Esophagus muscularis mucosa (tissue), 4 donors: Measurements from ENCODE around the gene KLHDC4. TPM values are rescaled to one million over a fixed set of nuclear protein-coding genes. Genes with fewer than 3 reads are reported as not detected.

ENCODE experiments used
- DNase-seq: peaks from one replicate; pipeline ENCODE4 v3.0.0-alpha.2; 2017; ENCODE audit errors: extremely low spot score
- H3K27ac ChIP-seq, 4 donors: fragments of 200-600 bp; sonication (generic); replicated peaks in 1 of 4; 1 replicate in 3 of 4; 2 replicates in 1 of 4; pipeline ENCODE4 v1.5.1; 2016 to 2019; ENCODE audit warnings: mild to moderate bottlenecking in 1 of 4
- H3K27me3 ChIP-seq, 4 donors: fragments of 200-600 bp; sonication (generic); one replicate each; pipeline versions ENCODE4 v1.5.1 to v1.6.0; 2016 to 2019
- H3K36me3 ChIP-seq, 4 donors: fragments of 200-600 bp; sonication (generic); one replicate each; pipeline ENCODE4 v1.5.1; 2016 to 2019
- H3K4me1 ChIP-seq, 4 donors: fragments of 200-600 bp; sonication (generic); one replicate each; pipeline ENCODE4 v1.5.1; 2016 to 2019
- H3K4me3 ChIP-seq, 4 donors: fragments of 200-600 bp; sonication (generic); 1 replicate in 2 of 4; 2 replicates in 2 of 4; pipeline ENCODE4 v1.5.1; 2016 to 2019; ENCODE audit warnings: mild to moderate bottlenecking in 4 of 4, moderate library complexity in 1 of 4
- H3K9me3 ChIP-seq, 4 donors: fragments of 200-600 bp; sonication (generic); 1 replicate in 3 of 4; 2 replicates in 1 of 4; pipeline ENCODE4 v1.5.1; 2016 to 2019
- EP300 ChIP-seq: sonication (generic); formaldehyde crosslinking; IDR thresholded peaks from one replicate; pipeline ENCODE4 v1.6.1; 2017; ENCODE audit warnings: antibody characterized with exemption
- POLR2A ChIP-seq: fragments of 450-650 bp; IDR thresholded peaks from one replicate; pipeline ENCODE4 v1.6.1; 2017; ENCODE audit warnings: antibody characterized with exemption, moderate library complexity, mild to moderate bottlenecking, low read depth
- POLR2AphosphoS5 ChIP-seq, 2 donors: sonication (generic); formaldehyde crosslinking; IDR thresholded peaks; one replicate each; pipeline ENCODE4 v1.6.1; 2017; ENCODE audit warnings: antibody characterized with exemption in 2 of 2
- WGBS: methylation state at CpG from one replicate; pipeline ENCODE4 v1.1.5; 2018; 5-methylcytosine and 5-hydroxymethylcytosine counted together
- intact Hi-C: fragments of 100-400 bp; cut with DNase I; formaldehyde crosslinking; loops from one replicate; pipeline ENCODE4 v1.15.1; 2023
- total RNA-seq, 4 donors: library from RNA; depleted of rRNA; stranded (reverse); fragments of >200 nt; gene quantifications; one replicate each; pipeline versions ENCODE4 v1.1.0 to v1.2.1, GENCODE V29; 2016
- TF ChIP-seq, protein P1 (sequence below), 3 experiments: fragments of 200-600 bp in 2 of 3; fragments of 450-650 bp in 1 of 3; sonication (generic) in 2 of 3; IDR thresholded peaks; one replicate each; pipeline ENCODE4 v1.5.1; 2017 to 2019; ENCODE audit warnings: antibody characterized with exemption in 3 of 3, mild to moderate bottlenecking in 2 of 3, moderate library complexity in 1 of 3

Gene KLHDC4
- total RNA-seq, 4 donors from 2014 or later = 22.2 to 41.5 (median 31.4) TPM

GRCh38 chr16:87712184-87712762 lies 53.5 kb downstream of the KLHDC4 start:
- H3K27me3 ChIP-seq = no peaks in the 10 kb centered on the region
- peaks cover 55 to 92% (median 76%) of the 10 kb centered on the region in 4 donors for H3K36me3 ChIP-seq
- TF ChIP-seq EP300 (no peak), POLR2A (no peak), POLR2AphosphoS5 (IDR thresholded peaks at IDR 0.05) (no peak)
- TF ChIP-seq, protein P1, sequence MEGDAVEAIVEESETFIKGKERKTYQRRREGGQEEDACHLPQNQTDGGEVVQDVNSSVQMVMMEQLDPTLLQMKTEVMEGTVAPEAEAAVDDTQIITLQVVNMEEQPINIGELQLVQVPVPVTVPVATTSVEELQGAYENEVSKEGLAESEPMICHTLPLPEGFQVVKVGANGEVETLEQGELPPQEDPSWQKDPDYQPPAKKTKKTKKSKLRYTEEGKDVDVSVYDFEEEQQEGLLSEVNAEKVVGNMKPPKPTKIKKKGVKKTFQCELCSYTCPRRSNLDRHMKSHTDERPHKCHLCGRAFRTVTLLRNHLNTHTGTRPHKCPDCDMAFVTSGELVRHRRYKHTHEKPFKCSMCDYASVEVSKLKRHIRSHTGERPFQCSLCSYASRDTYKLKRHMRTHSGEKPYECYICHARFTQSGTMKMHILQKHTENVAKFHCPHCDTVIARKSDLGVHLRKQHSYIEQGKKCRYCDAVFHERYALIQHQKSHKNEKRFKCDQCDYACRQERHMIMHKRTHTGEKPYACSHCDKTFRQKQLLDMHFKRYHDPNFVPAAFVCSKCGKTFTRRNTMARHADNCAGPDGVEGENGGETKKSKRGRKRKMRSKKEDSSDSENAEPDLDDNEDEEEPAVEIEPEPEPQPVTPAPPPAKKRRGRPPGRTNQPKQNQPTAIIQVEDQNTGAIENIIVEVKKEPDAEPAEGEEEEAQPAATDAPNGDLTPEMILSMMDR (IDR thresholded peaks at IDR 0.05) = no peak
- DNase-seq = no peak
- H3K27ac ChIP-seq = no peak overlapping the region
- no peaks in the 10 kb centered on the region for H3K9me3 ChIP-seq
- no peaks in the 10 kb centered on the region for H3K4me1 ChIP-seq
- 90% methylated on average over 14 of the region's 14 CpGs for WGBS
- H3K4me3 ChIP-seq = no peak overlapping the region
- intact Hi-C loops = no loop called here

DNA sequence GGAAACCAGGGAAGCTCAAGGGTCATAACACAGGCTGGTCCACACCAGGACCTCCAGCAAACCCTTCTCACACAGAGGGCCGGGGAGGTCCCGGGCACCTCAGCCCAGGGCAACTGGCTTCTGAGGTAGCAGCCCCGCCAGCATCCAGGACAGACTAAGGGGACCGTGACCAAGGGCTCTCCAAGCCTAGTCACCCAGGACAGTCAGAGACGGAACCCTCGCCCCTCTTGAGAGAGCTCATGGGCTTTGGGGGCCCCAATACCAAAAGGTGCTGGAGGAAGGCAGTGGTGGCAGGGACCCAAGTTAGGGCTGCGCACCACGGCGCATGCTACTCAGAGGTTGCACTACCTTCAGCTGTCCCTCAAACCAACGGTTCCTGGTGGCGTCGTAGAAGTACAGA lies 54.9 kb downstream of the KLHDC4 start:
- H3K4me1 ChIP-seq = peaks cover 0 to 8% (median 3%) of the 10 kb centered on the region in 4 donors
- WGBS = 95% methylated on average over 12 of the region's 12 CpGs
- TF ChIP-seq POLR2AphosphoS5 (IDR thresholded peaks at IDR 0.05) = no peak
- no peak for TF ChIP-seq EP300
- TF ChIP-seq POLR2A = no peak
- TF ChIP-seq, protein P1 (IDR thresholded peaks at IDR 0.05) = no peak
- no peaks in the 10 kb centered on the region for H3K27me3 ChIP-seq
- peaks cover 55 to 97% (median 83%) of the 10 kb centered on the region in 4 donors for H3K36me3 ChIP-seq
- no peak overlapping the region for H3K27ac ChIP-seq
- H3K9me3 ChIP-seq = no peaks in the 10 kb centered on the region
- no peak for DNase-seq
- intact Hi-C loops = no loop called here
- H3K4me3 ChIP-seq = no peak overlapping the region

GRCh38 chr16:87709677-87710076 lies 56.1 kb downstream of the KLHDC4 start:
- Histone ChIP-seq H3K4me3 (no peak overlapping the region), H3K27me3 (no peaks in the 10 kb centered on the region), H3K36me3 (peaks cover 48 to 94% (median 73%) of the 10 kb centered on the region in 4 donors), H3K27ac (no peak overlapping the region), H3K4me1 (peaks cover 0 to 12% (median 3%) of the 10 kb centered on the region in 4 donors), H3K9me3 (no peaks in the 10 kb centered on the region)
- no peak for TF ChIP-seq POLR2AphosphoS5 (IDR thresholded peaks at IDR 0.05)
- DNase-seq = no peak
- intact Hi-C loops = no loop called here
- 93% methylated on average over 7 of the region's 12 CpGs for WGBS

DNA sequence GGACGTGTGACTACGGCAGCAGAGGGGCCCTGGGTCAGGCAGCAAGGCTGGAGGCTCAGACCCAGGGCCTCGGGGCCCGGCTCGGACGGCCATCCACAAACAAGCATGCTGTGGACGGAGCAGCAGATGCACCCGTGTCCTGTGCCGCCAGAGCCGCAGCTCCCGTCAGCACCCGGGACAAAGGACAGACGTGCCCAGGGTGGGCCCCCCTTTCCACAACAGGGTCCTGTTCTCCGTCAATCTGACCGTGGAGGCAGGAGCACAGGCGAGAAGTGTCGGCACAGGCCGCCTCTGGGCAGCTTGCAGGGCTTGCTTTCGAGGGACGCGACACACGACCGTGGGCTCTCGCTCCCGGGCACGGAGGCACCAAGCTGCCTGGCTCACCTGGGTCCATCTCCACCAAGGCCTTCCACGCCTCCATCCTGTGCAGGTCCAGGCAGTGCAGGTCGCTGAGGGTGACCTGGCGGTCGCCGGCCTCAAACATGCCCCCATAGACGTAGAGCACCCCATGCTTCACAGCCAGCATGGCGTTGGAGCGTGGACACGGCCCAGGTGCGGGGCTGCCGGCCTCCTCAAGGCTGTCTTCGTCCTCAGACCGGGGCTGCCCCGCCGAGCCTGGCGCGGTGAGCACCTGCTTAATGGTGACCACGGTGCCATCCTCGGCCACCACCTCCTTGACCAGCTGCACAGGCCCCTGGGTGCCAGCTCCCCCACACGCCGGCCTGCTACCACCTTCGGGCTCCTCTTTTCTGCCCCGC lies 56.7 kb downstream of the KLHDC4 start:
- Histone ChIP-seq H3K9me3 (no peaks in the 10 kb centered on the region), H3K27ac (no peak overlapping the region), H3K4me1 (peaks cover 0 to 12% (median 3%) of the 10 kb centered on the region in 4 donors), H3K27me3 (no peaks in the 10 kb centered on the region), H3K36me3 (peaks cover 46 to 91% (median 68%) of the 10 kb centered on the region in 4 donors), H3K4me3 (no peak overlapping the region)
- TF ChIP-seq, protein P1 (IDR thresholded peaks at IDR 0.05) = no peak
- intact Hi-C loops = no loop called here
- WGBS = 92% methylated on average over 31 of the region's 49 CpGs
- no peak for DNase-seq

- DNase-seq = no peak
- peaks cover 36 to 91% (median 69%) of the 10 kb centered on the region in 4 donors for H3K36me3 ChIP-seq
- 86% methylated on average over 45 of the region's 45 CpGs for WGBS
- TF ChIP-seq POLR2AphosphoS5 (IDR thresholded peaks at IDR 0.05) (no peak), EP300 (no peak), POLR2A (no peak)
- TF ChIP-seq, protein P1 (IDR thresholded peaks at IDR 0.05) = no peak
- intact Hi-C loops = no loop called here
- H3K4me1 ChIP-seq = peaks cover 0 to 12% (median 3%) of the 10 kb centered on the region in 4 donors
- no peaks in the 10 kb centered on the region for H3K27me3 ChIP-seq
- no peaks in the 10 kb centered on the region for H3K9me3 ChIP-seq
- no peak overlapping the region for H3K27ac ChIP-seq
- H3K4me3 ChIP-seq = no peak overlapping the region
Measured at GRCh38 chr16:87707714-87708580, 57.8 kb downstream of the KLHDC4 start.
